Measurements from ENCODE around the gene DNAJA3. TPM values are rescaled to one million over a fixed set of nuclear protein-coding genes. Genes with fewer than 3 reads are reported as not detected.
A peak's percentile ranks its signal among the peaks of the same experiment; 100 is the strongest.

DNAJA3 gene
- total RNA-seq, 6 donors from 2014 or later = 31.2 to 61.8 (median 36.6) TPM

GRCh38 chr16:4450430-4450829 lies 24.8 kb downstream of the DNAJA3 start:
- TF ChIP-seq POLR2AphosphoS5 (IDR thresholded peaks at IDR 0.05) (no peak), EP300 (IDR thresholded peaks at IDR 0.05) (no peak), CTCF (IDR thresholded peaks at IDR 0.05) (no peak), POLR2A (IDR thresholded peaks at IDR 0.05) (no peak)
- WGBS, 2 donors = 95 to 97% methylated on average over 14 of the region's 14 CpGs
- peak in 1 of 2 donors; percentile 52 for DNase-seq
- Histone ChIP-seq H3K36me3 (peaks cover 34 to 96% (median 78%) of the 10 kb centered on the region in 4 donors), H3K4me3 (no peak overlapping the region), H3K27ac (no peak overlapping the region), H3K9me3 (no peaks in the 10 kb centered on the region), H3K4me1 (no peaks in the 10 kb centered on the region), H3K27me3 (no peaks in the 10 kb centered on the region)
- no peak for ATAC-seq (ENCODE audit: low FRiP score in 2 of 2)

GRCh38 chr16:4450931-4451519 lies 25.4 kb downstream of the DNAJA3 start:
- DNase-seq (no peak), ATAC-seq (ENCODE audit: low FRiP score in 2 of 2) (no peak)
- Histone ChIP-seq H3K27ac (no peak overlapping the region), H3K4me3 (no peak overlapping the region), H3K9me3 (no peaks in the 10 kb centered on the region), H3K4me1 (no peaks in the 10 kb centered on the region), H3K27me3 (no peaks in the 10 kb centered on the region), H3K36me3 (peaks cover 28 to 96% (median 78%) of the 10 kb centered on the region in 4 donors)
- 93 to 99% methylated on average over 10 to 14 of the region's 14 CpGs for WGBS, 2 donors
- TF ChIP-seq POLR2A (IDR thresholded peaks at IDR 0.05) = no peak
- no peak for TF ChIP-seq EP300 (IDR thresholded peaks at IDR 0.05)
- TF ChIP-seq POLR2AphosphoS5 (IDR thresholded peaks at IDR 0.05) = no peak
- no peak for TF ChIP-seq CTCF (IDR thresholded peaks at IDR 0.05)

GRCh38 chr16:4452674-4453073 lies 27.0 kb downstream of the DNAJA3 start:
- ATAC-seq (ENCODE audit: low FRiP score in 2 of 2) = no peak
- WGBS, 2 donors = 96 to 97% methylated on average over 4 to 5 of the region's 5 CpGs
- H3K27ac ChIP-seq = no peak overlapping the region

GRCh38 chr16:4454623-4455022 lies 29.0 kb downstream of the DNAJA3 start:
- Histone ChIP-seq H3K27me3 (no peaks in the 10 kb centered on the region), H3K27ac (no peak overlapping the region), H3K9me3 (no peaks in the 10 kb centered on the region), H3K4me3 (no peak overlapping the region), H3K36me3 (peaks cover 7 to 83% (median 61%) of the 10 kb centered on the region in 4 donors), H3K4me1 (peaks cover 0 to 10% (median 4%) of the 10 kb centered on the region in 4 donors)
- DNase-seq (no peak), ATAC-seq (ENCODE audit: low FRiP score in 2 of 2) (no peak)
- 82 to 84% methylated on average over 4 to 9 of the region's 9 CpGs for WGBS, 2 donors
- TF ChIP-seq POLR2AphosphoS5 (IDR thresholded peaks at IDR 0.05) (no peak), EP300 (IDR thresholded peaks at IDR 0.05) (no peak), CTCF (IDR thresholded peaks at IDR 0.05) (no peak), POLR2A (IDR thresholded peaks at IDR 0.05) (no peak)

More at GRCh38 chr16:4452674-4453073, 27.0 kb downstream of the DNAJA3 start:
- H3K9me3 ChIP-seq = no peaks in the 10 kb centered on the region
- H3K4me3 ChIP-seq = no peak overlapping the region
- H3K4me1 ChIP-seq = no peaks in the 10 kb centered on the region
- H3K36me3 ChIP-seq = peaks cover 17 to 96% (median 71%) of the 10 kb centered on the region in 4 donors
- TF ChIP-seq POLR2A (IDR thresholded peaks at IDR 0.05) (no peak), POLR2AphosphoS5 (IDR thresholded peaks at IDR 0.05) (no peak), EP300 (IDR thresholded peaks at IDR 0.05) (no peak), CTCF (IDR thresholded peaks at IDR 0.05) (no peak)
- H3K27me3 ChIP-seq = no peaks in the 10 kb centered on the region
- no peak for DNase-seq

GRCh38 chr16:4455081-4455480 lies 29.4 kb downstream of the DNAJA3 start:
- Histone ChIP-seq H3K36me3 (peaks cover 7 to 83% (median 57%) of the 10 kb centered on the region in 4 donors), H3K27me3 (no peaks in the 10 kb centered on the region), H3K9me3 (no peaks in the 10 kb centered on the region), H3K27ac (no peak overlapping the region), H3K4me3 (no peak overlapping the region), H3K4me1 (peaks cover 0 to 13% (median 6%) of the 10 kb centered on the region in 4 donors)
- DNase-seq (peak in 1 of 2 donors; percentile 60), ATAC-seq (ENCODE audit: low FRiP score in 2 of 2) (no peak)
- no peak for TF ChIP-seq CTCF (IDR thresholded peaks at IDR 0.05)
- TF ChIP-seq EP300 (IDR thresholded peaks at IDR 0.05) = no peak
- no peak for TF ChIP-seq POLR2A (IDR thresholded peaks at IDR 0.05)
- TF ChIP-seq POLR2AphosphoS5 (IDR thresholded peaks at IDR 0.05) = no peak
- 92 to 100% methylated on average over 5 to 14 of the region's 14 CpGs for WGBS, 2 donors

All from upper lobe of left lung (tissue), 6 donors.